Measurements from ENCODE around the gene BABAM2.

GRCh38 chr2:28232295-28232694 lies 341.8 kb downstream of the BABAM2 start:
- TF ChIP-seq CTCF (IDR thresholded peaks at IDR 0.05) = no peak
- no peak for TF ChIP-seq POLR2A (IDR thresholded peaks at IDR 0.05)

Data from sigmoid colon (tissue), 3 donors.